Activated T-cell treated with anti-CD3 and anti-CD28 coated beads, Interleukin-2, amount 50 U/mL, for 1 hour (primary cell): ENCODE measurements around the gene SLC22A23.

Experiments
- DNase-seq: peaks from one replicate; pipeline ENCODE4 v3.0.0-alpha.2; 2020

Gene SLC22A23

DNA sequence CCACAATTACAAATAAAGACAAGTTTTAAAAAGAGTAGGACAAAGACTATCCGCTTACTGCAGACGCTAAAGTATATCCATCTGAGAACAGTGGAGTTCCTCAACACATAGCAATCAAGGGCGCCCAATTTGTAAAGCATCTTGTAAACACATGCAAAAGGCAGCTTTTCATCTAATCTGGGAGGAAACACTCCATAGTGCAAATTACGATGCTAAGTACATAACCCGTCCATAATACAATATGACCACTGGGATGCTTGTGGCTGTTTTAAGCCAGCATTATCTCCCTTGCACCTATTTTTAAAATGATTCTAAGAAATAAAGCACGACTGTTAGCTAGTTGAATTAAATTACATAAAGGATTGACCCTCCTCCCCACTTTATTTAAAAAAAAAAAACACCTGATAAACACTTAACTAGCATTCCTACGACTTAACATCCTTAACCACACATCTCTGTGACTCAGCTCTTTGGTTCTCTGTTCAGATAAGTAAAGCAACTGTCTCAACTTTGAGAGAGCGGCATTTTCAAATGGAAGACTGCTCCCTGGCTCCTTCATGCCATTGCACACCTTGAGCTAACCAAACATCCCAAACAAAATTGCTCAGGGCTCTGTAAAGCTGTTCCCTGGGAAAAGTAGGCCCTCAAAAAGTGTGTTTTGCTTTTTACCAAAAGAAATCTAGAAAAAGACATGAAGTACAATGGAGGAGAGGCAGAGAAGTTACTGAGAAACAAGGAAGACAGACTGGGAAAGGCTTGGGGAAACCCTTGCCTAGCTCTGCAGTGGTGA lies 14.2 kb downstream of the SLC22A23 start:
- no peak for DNase-seq

- DNase-seq: no peak
Measured at GRCh38 chr6:3440911-3441310, 15.9 kb downstream of the SLC22A23 start.

- DNase-seq: no peak
Measured at GRCh38 chr6:3439961-3440360, 16.9 kb downstream of the SLC22A23 start.

DNA sequence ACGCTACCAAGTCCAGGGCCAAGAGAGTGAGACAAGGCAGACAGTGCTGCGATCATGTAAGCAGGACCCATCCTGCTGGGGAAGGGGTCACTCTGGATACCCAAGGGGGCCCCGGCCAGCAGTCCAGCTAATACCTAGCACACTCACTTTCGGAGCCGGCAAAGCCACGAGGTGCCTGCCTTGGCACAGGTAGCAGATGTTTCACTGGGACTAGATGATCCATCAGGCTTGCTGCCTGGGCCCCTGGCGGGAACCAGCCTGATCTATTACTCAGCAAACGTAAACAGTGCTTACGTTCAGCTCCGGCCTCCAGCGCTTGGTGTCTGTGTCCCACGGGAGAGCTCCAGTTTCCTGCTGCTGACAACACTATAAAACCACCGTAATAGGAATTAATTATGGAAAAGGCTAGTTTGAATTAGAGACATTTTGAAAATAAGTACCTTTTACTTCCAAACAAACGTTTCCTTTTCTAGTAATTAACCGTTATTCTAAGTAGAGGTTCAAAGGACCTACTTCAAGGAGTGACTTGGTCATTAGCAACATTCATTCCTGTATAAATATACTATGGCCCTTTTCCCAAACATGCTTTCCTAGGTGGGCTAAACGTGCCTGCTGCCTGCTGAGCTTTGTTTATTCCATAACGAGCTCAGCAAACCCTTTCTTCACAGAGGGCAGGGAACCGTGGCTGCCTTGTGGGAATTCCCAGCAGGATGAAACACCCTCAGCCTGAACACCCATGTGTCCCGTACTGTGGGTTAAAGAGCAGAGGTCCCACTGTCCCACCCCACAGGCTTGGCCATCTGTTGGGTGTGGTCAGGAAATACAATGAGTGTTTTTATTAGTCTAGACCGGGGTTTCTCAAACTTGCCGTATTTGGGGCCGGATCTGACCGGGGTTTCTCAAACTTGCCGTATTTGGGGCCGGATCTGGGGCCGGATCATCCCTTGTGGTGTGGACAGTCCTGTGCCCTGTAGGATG lies 18.4 kb downstream of the SLC22A23 start:
- no peak for DNase-seq

GRCh38 chr6:3433005-3433404 lies 23.8 kb downstream of the SLC22A23 start:
- no peak for DNase-seq

GRCh38 chr6:3432416-3432815 lies 24.4 kb downstream of the SLC22A23 start:
- no peak for DNase-seq

GRCh38 chr6:3431994-3432393 lies 24.9 kb downstream of the SLC22A23 start:
- DNase-seq: no peak

DNA sequence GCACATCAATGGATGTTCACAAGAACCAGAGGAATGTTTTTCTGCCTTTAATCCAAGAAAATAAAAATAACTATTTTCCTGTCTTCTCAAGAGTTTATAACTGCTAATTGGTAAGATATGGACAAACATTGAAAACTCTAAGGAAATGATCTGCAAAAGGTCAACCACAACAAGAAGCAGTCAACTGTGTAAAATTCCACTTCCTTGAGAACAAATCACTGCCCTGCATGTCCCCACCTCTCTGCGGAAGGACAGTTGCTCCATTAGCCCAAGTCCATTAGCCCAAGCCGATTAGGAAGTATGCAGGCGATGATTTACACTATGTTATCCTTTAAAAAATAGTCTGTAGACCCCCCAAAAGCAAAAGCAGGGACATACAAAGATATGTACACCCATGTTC lies 27.6 kb downstream of the SLC22A23 start:
- DNase-seq: no peak

- no peak for DNase-seq
Measured at GRCh38 chr6:3428700-3429099, 28.1 kb downstream of the SLC22A23 start.

DNA sequence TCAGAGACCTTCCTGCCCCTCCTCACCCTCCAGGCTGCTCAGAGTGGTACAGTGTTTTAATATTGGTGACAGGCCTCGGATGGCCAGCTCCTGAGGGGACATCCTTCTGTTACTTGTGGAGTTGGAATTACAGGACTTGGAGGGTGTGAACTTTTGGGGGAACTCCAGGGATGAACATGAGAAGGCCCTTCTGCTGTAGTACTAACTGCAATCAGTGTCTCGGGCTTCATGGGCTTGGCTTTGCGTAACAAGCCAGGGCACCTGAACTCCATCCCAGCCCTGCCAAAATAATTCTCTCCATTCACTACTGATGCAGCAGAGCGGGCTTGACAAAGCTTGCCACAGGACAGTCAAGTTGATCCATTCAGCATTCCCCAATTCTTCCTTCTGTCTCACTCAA lies 28.6 kb downstream of the SLC22A23 start:
- DNase-seq: no peak

- no peak for DNase-seq
Measured at GRCh38 chr6:3427687-3428085, 29.2 kb downstream of the SLC22A23 start.

DNA sequence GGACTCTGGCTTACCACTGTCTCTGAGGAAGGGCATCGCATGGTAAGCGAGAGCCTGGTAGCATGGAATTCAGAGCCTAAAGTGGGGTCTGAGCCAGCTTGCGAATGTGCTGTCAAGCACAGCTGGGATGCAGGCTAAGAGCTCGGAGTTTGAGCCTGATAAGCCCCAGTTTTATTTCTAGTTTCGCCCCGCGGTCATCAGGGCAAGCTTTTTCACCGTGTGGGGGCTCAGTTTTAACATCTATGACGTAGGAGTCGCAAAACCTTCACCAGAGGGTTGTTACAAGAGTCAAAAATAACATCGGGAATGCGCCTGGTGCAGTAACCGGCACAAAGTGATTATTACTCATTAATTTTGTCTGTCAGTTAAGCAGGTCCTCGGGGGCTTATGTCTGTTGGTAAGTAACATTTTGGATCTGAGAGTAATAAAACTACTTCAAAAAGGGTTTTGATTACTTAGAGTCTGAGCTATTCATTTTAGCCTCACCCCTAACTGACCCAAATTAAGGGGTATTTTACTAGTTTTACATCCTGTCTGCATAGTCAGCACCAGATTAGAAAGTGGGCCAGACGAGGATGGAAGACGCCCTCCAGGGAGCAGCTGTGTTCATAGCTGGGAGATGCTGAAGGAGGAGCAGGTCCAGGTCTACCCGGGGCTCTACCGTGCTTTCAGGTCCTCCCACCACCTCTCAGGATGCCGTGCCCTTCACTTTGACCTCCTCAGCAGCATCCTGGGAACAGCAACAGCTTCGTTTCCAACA lies 29.7 kb downstream of the SLC22A23 start:
- DNase-seq: no peak

GRCh38 chr6:3426091-3426926 lies 30.5 kb downstream of the SLC22A23 start:
- DNase-seq: no peak

- no peak for DNase-seq
Measured at GRCh38 chr6:3425574-3425973, 31.3 kb downstream of the SLC22A23 start.

GRCh38 chr6:3424185-3424927 lies 32.5 kb downstream of the SLC22A23 start:
- no peak for DNase-seq

- no peak for DNase-seq
Measured at GRCh38 chr6:3423439-3424184, 33.2 kb downstream of the SLC22A23 start.

- DNase-seq: no peak
Measured at GRCh38 chr6:3422435-3423070, 34.3 kb downstream of the SLC22A23 start.

- DNase-seq: no peak
Measured at GRCh38 chr6:3421791-3422434, 34.9 kb downstream of the SLC22A23 start.

DNA sequence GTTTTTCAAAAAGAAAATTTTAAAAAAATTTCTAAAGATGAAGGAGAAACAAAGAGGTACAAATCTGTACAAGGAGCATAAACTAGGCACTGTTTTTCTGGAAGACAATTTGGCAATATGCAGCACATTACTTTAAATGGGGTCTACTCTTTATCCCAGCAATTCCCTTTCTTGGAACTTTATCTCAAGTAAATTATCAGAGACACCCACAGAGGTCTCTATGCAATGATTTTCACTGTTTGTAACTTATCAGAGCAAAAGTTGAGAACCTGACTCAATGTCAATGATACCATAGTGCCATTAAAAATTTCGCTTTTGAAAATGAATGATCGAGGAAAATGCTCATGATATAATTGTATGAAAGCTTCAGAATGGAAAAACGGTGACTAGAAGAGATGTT lies 35.7 kb downstream of the SLC22A23 start:
- no peak for DNase-seq
